ENCODE measurements around the gene KLHL6.

KLHL6 gene

GRCh38 chr3:183502237-183503181 lies 53.0 kb downstream of the KLHL6 start:
- DNase-seq, result no peak

GRCh38 chr3:183500981-183501704 lies 54.4 kb downstream of the KLHL6 start:
- DNase-seq, result no peak

- no peak for DNase-seq
Measured at GRCh38 chr3:183500319-183500718, 55.2 kb downstream of the KLHL6 start.

GRCh38 chr3:183498634-183499033 lies 56.9 kb downstream of the KLHL6 start:
- DNase-seq, result no peak

- no peak for DNase-seq
Measured at GRCh38 chr3:183497313-183497712, 58.2 kb downstream of the KLHL6 start.

- DNase-seq, result no peak
Measured at GRCh38 chr3:183496311-183496710, 59.2 kb downstream of the KLHL6 start.

- DNase-seq, result no peak
Measured at GRCh38 chr3:183494341-183494740, 61.2 kb downstream of the KLHL6 start.

- DNase-seq, result no peak
Measured at GRCh38 chr3:183493296-183494045, 62.0 kb downstream of the KLHL6 start.

GRCh38 chr3:183492849-183493179 lies 62.7 kb downstream of the KLHL6 start:
- no peak for DNase-seq

- no peak for DNase-seq
Measured at GRCh38 chr3:183491923-183492848, 63.3 kb downstream of the KLHL6 start.

GRCh38 chr3:183491109-183491922 lies 64.2 kb downstream of the KLHL6 start:
- DNase-seq, result no peak

GRCh38 chr3:183490653-183491052 lies 64.9 kb downstream of the KLHL6 start:
- DNase-seq, result no peak

- DNase-seq, result no peak
Measured at GRCh38 chr3:183490211-183490601, 65.3 kb downstream of the KLHL6 start.

- no peak for DNase-seq
Measured at GRCh38 chr3:183489455-183490210, 65.9 kb downstream of the KLHL6 start.

GRCh38 chr3:183488343-183488742 lies 67.2 kb downstream of the KLHL6 start:
- DNase-seq, result no peak

- DNase-seq, result no peak
Measured at GRCh38 chr3:183487896-183488295, 67.6 kb downstream of the KLHL6 start.

GRCh38 chr3:183487016-183487415 lies 68.5 kb downstream of the KLHL6 start:
- DNase-seq, result no peak

GRCh38 chr3:183486472-183486871 lies 69.0 kb downstream of the KLHL6 start:
- no peak for DNase-seq

- DNase-seq, result no peak
Measured at GRCh38 chr3:183485585-183485984, 69.9 kb downstream of the KLHL6 start.

- DNase-seq, result no peak
Measured at GRCh38 chr3:183485093-183485492, 70.4 kb downstream of the KLHL6 start.
